GM12891 (cell line): ENCODE data around the gene DGKI. TPM values are rescaled to one million over a fixed set of nuclear protein-coding genes. Genes with fewer than 3 reads are reported as not detected.

Experiments used
- DNase-seq: peaks from one replicate; pipeline ENCODE4 v3.0.0; 2011; ENCODE audit warnings: low spot score; ENCODE audit not compliant: insufficient read length
- FAIRE-seq: peaks from 2 replicates; lab custom pipeline; 2011; peaks lifted over from hg19 to GRCh38; lab: Jason Lieb, UNC
- PAX5 ChIP-seq: IDR thresholded peaks from 2 replicates; pipeline ENCODE4 v1.6.1; 2011; ENCODE audit warnings: low read length, moderate library complexity, mild to moderate bottlenecking; ENCODE audit not compliant: insufficient read depth, severe bottlenecking
- POLR2A ChIP-seq: IDR thresholded peaks from 2 replicates; pipeline ENCODE4 v1.6.1; 2011; ENCODE audit warnings: low read depth, low read length, control low read depth
- POLR2AphosphoS5 ChIP-seq: IDR thresholded peaks from 2 replicates; pipeline ENCODE4 v1.6.1; 2011; ENCODE audit warnings: low read depth, low read length, control low read depth
- POU2F2 ChIP-seq: IDR thresholded peaks from 2 replicates; pipeline ENCODE4 v1.6.1; 2011; ENCODE audit warnings: low read depth, mild to moderate bottlenecking, control low read depth, low read length, moderate library complexity
- SPI1 ChIP-seq: IDR thresholded peaks from 2 replicates; pipeline ENCODE4 v1.6.1; 2011; ENCODE audit warnings: low read depth, low read length, control low read depth
- TAF1 ChIP-seq: IDR thresholded peaks from 2 replicates; pipeline ENCODE4 v1.6.1; 2011; ENCODE audit warnings: low read depth, low read length, control low read depth
- polyA plus RNA-seq: library from polyadenylated mRNA; unstranded; fragments of >200 nt; gene quantifications from one replicate; pipeline ENCODE4 v1.2.1, GENCODE V29; 2012; ENCODE audit warnings: low read depth, missing spikeins, inconsistent platforms; ENCODE audit not compliant: missing spikeins

The DGKI gene
- 3.5 TPM for polyA plus RNA-seq

DNA sequence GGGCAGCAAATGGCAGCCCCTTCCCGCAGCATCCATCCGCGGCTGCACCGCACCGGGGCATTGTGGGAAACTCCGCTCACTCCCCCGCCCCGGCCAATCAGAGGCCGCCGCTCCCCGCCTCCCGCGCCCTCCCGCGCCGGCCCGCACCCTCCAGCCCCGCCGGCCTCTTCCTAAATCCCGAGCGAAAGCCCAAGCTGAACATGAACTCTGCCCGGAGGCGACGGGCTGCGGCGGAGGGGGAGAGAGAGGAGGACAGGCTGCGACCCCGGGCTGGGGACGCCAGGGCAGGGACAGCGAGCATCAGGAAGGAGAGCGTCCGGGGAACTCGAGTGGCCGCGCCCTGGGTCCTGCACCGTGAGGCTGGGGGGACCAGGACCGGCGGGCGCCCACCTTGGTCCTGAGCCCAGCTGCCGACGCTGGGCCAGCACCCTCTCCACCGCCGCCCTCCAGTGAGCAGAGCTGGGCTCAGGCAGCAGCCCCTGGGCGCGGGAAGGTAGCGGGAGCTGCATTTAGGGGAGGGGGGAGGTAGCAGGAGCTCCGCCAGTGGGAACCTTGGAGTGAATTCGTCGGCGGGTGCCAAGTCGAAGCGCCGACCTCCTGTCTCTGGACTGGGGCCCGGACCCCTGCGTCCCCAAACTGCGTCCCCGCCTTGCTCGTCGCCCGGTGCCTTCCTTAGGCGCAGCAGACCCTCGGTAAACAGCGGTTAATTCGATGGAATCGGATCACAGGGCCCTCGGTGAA, at the start of gene DGKI:
DGKI (minus strand) TSS at position 148 of the 741 bp plus-strand sequence.
- DNase-seq: no peak
- FAIRE-seq: no peak
- 0 out of 2 replicates have a peak, but pooled peaks have one; percentile 14 for TF ChIP-seq POLR2AphosphoS5
- no peak for TF ChIP-seq SPI1
- TF ChIP-seq POLR2A: no peak
- TF ChIP-seq POU2F2: no peak
- no peak for TF ChIP-seq TAF1
- TF ChIP-seq PAX5: no peak

- DNase-seq: no peak
- FAIRE-seq: no peak
- TF ChIP-seq POU2F2 (peak; percentile 72; the same call in 1 of the 2 replicates), SPI1 (peak; percentile 36; the same call in 1 of the 2 replicates), TAF1 (no peak), POLR2A (peak; percentile 37; the same call in 1 of the 2 replicates), POLR2AphosphoS5 (no peak), PAX5 (no peak)
Measured at GRCh38 chr7:137895301-137896221, 48.8 kb upstream of the DGKI start.

DNA sequence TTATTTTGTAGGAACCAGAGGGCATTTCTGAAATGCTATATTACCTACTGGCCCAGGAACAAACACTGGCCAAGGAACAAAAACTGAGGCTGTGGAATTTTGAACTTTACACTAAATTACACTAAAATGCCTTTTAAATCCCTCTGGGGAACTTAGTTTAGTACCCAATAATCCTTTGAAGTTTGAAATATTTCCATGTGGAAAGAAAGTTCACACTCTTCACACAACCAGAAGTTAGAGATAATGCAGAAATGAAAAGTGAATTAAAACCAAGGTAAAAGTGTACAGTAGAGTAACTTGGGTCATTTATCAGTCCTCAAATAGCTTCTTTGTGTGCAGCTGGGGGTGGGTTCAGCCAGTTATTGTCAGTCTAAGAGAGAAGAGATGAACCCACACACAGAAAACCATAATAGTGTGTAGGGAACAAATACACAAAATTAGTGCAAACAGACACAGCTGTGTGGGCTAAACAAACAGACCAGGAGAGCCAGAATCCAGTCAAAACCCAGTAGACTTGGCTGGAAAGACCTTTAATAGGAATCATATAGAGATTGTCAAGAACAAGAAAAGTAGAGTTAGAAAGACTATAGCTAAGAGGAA, 46.5 kb upstream of the DGKI start:
- DNase-seq (no peak), FAIRE-seq (no peak)
- TF ChIP-seq TAF1: no peak
- TF ChIP-seq POLR2AphosphoS5: no peak
- no peak for TF ChIP-seq POU2F2
- TF ChIP-seq POLR2A: no peak
- TF ChIP-seq SPI1: no peak
- TF ChIP-seq PAX5: no peak

DNA sequence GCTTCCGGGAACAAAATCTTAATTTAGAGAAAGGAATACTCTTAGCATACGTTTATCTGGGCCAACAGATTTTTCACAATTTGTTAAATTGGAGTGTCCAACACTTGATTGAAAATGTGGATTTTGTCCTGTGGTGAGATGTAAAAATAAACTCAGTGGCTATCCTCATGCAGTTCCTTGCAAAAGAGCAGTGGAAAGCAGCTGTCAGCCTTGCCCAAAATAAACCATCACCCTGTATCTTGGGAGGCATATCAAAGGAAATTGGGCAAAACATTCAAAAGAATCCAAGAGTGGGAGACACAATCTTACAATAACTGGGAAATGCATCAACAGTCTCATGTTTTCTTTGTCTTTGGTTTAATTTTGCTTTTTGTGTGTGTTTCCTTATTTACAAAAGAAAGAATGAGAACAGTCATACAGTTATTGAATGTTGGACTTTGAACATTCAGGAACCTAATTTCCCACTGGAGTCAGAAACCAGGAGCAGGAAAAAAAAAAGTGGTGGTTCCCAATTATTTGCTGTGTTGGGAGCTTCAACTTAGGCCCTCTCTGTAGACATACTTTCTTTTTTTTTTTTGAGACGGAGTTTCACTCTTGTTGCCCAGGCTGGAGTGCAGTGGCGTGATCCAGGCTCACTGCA, 44.4 kb upstream of the DGKI start:
- TF ChIP-seq PAX5 (no peak), POU2F2 (no peak)
- no peak for DNase-seq
- FAIRE-seq: no peak

DNA sequence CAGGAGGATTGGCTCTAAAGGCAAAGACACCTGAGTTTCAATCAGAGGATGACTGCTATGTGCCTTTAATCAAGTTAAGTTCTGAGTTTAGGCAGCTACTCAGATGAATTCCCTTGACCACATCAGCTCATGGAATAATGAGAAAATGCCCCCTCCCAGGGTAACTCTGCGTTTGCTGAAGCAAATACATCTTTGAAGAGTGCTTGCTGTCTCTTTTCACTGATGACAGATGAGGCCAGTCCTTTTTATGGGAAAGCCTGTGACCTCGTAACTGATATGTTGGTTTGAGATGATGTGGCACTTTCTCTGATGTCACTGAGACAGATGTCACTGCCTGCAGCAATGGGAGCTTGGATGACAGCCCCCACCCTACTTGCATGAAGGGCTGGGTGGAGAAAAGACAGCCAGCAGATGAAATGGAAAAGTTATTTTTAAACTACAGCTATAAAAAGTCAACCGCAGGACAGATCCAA, 43.7 kb upstream of the DGKI start:
- DNase-seq (no peak), FAIRE-seq (no peak)
- TF ChIP-seq POLR2AphosphoS5 (no peak), PAX5 (no peak), SPI1 (no peak), TAF1 (no peak), POLR2A (no peak), POU2F2 (no peak)

- TF ChIP-seq SPI1 (no peak), TAF1 (no peak), POLR2A (no peak), POLR2AphosphoS5 (no peak), POU2F2 (no peak)
- FAIRE-seq (no peak), DNase-seq (no peak)
Measured at GRCh38 chr7:137888241-137888640, 41.5 kb upstream of the DGKI start.

DNA sequence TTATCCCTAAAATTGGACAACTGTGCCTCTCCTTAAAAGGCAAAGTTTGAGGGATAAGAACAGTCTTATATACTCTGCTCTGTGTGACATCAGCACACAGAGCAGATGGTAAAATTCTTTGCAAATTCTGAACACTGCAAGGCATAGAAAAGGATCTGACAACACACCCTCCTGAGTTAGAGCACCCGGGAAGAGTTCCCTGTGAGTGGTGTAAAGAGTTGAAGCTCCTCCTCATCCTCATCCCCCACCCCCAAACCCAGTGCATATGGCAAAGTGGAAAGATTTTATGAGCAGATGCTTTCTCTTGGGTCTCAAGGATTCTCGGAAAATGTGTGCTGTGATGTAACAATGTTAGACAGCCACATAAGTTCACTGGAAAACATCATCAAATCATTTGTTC, 40.0 kb upstream of the DGKI start:
- DNase-seq: no peak
- no peak for FAIRE-seq
- TF ChIP-seq POLR2A: no peak
- TF ChIP-seq SPI1: no peak
- no peak for TF ChIP-seq TAF1
- no peak for TF ChIP-seq POU2F2
- no peak for TF ChIP-seq POLR2AphosphoS5
- TF ChIP-seq PAX5: no peak

DNA sequence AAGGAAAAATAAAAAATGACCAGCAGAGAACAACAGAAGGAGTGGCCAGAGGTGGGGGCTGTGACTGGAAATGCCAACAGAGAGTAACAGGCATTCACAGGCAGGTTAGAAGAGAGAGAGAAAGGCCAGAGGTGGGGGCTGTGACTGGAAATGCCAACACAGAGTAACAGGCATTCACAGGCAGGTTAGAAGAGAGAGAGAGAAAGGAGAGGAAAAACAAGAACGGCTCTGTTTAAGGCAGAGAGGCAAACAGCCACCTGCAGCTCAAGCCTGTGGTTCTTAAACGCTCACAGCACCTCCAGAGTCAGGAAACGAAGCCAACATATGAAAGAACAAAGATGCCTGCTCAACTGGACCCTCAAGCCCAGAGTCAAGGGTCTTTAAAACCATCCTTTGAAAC, 39.5 kb upstream of the DGKI start:
- TF ChIP-seq PAX5 (no peak), POLR2A (no peak), POU2F2 (no peak), TAF1 (no peak), SPI1 (no peak), POLR2AphosphoS5 (no peak)
- no peak for FAIRE-seq
- DNase-seq: no peak

DNA sequence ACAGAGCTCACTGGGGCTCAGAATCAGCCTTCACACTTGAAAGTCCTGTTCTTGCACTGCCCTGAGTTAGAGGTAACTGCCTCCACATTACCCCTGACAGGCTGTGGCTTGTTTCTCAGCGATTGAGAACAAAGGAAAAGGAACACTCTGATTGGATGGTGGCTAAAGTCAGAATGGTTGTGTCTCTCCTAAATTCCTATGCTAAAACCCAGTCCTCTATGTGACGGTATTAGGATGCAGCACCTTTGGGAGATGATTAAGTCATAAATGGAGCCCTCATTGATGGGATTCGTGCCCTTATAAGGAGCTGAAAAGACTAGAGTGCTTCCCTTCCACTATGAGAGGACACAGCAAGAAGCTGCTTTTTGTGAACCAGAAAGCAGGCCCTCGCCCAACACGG, 38.9 kb upstream of the DGKI start:
- TF ChIP-seq PAX5: no peak
- TF ChIP-seq POLR2A: no peak
- no peak for TF ChIP-seq SPI1
- DNase-seq (no peak), FAIRE-seq (no peak)
